DLD1 (cell line): ENCODE results near the gene ACOX3.
"Not testable (repeated sequence)": the region's sequence is repeated elsewhere in the genome, so short reads cannot be mapped to it uniquely, and the experiment has no call there.

ENCODE experiments used
- in situ Hi-C: cut with HindIII; loops from 2 replicates; pipeline ENCODE4 v1.10.0; 2017; ENCODE audit warnings: low sequenced_read_pairs

The ACOX3 gene

DNA sequence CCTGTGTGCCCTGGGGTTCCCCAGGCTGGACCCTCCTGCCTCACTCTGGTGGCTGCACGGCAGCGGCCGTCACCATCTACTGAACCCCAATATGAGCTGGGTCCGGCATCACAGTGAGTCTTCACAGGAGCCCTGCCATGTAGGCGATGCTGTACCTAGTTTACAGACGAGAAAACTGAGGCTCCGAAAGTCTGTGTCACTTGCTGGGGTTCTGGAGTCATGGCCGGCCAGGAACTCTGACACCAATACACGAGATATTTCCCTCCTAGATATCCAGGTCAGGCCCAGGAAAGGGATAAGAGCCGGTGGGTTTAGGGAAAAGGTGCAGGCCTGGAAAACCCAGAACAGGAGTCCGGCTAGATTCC is 96.6 kb downstream of the ACOX3 start:
- in situ Hi-C loops, result no loop called here

DNA sequence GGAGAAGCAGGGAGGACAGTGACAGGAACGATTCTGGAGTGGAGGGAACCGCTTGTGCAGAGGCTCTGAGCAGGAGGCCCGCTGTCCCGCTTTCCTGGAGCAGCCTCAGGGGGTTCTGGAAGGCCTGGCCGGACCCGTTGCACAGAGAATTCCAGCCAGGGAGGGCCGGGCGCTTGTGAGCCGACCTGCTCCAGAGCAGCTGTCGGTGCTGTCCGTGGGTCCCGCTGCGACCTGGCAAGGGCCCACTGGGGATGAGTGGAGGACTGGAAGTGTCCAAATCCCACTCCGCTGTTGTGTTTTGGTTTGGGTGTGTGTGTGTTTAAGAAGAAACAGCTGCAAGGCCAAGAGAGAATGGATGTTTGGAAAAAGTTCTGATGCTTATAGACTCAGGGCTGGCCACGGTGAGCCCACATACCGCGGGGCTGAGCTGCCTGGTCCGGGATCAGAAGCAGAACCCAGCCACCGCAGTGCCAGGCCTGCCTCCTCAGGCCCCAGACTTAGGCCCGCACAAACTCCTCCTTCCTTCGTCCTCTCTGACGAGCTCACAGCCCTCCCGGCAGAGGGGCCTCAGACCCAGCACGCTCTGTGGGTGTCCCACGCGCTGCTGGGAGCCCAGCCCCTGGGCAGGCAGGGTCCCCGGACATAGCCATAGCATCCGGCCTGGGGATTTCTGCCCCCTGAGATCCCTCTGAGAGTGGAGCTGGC is 97.1 kb downstream of the ACOX3 start:
- in situ Hi-C loops, result no loop called here

GRCh38 chr4:8342651-8343261 is 97.8 kb downstream of the ACOX3 start:
- in situ Hi-C loops, result no loop called here

DNA sequence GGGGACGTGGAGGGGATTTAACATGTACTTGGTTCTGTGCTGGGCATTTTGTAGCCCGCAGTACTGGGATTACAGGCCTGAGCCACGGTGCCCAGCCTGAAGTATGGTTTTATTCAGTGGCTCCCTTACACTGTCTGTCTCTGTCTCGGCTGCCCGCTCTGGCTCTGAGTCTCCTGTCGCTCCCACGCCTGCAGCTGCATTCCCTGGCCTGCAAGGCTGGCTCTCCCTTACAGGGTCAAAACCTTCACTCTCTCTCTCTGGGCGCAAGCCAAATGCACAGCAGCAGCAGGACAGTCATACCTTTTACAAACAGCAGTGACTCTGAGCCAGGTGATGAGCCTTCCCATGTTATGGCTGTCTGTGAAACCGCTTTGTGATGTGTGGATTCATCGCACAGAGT is 98.8 kb downstream of the ACOX3 start:
- in situ Hi-C loops, result no loop called here

DNA sequence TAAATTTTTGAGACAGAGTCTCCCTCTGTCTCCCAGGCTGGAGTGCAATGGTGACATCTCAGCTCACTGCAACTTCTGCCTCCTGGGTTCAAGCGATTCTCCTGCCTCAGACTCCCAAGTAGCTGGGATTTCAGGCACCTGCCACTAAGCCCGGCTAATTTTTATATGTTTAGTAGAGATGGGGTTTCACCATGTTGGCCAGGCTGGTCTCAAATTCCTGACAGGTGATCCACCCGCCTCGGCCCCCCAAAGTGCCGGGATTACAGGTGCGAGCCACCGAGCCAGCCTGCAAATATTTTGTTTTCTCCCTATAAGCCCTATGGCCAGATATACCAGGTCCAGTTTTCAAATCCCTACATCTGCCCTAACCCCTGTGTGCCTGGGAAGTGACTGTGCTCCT is 99.2 kb downstream of the ACOX3 start:
- in situ Hi-C loops, result not testable (repeated sequence)

GRCh38 chr4:8340781-8341241 is 99.7 kb downstream of the ACOX3 start:
- in situ Hi-C loops, result no loop called here

- in situ Hi-C loops, result no loop called here
These were observed 102.1 kb downstream of the ACOX3 start for GRCh38 chr4:8338351-8338961.

GRCh38 chr4:8336412-8337075 is 104.0 kb downstream of the ACOX3 start:
- in situ Hi-C loops, result no loop called here

DNA sequence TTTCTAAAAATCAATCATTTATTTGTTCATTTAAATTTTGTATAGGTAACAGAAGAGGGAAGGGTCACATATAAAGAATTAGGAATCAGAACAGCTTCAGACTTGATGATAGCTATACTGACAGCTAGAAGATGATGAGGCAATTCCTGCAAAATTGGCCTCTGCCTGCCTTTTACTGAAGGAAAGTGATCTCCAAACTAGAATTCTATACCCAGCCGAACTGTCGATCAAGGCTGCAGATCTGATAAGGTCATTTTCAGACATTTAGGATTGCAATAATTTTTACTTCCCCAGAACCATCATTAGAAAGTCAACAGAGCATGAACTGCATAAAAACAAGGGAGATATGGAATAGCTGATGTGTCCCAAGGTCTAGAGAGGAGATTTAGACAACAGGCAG is 104.7 kb downstream of the ACOX3 start:
- in situ Hi-C loops, result no loop called here

DNA sequence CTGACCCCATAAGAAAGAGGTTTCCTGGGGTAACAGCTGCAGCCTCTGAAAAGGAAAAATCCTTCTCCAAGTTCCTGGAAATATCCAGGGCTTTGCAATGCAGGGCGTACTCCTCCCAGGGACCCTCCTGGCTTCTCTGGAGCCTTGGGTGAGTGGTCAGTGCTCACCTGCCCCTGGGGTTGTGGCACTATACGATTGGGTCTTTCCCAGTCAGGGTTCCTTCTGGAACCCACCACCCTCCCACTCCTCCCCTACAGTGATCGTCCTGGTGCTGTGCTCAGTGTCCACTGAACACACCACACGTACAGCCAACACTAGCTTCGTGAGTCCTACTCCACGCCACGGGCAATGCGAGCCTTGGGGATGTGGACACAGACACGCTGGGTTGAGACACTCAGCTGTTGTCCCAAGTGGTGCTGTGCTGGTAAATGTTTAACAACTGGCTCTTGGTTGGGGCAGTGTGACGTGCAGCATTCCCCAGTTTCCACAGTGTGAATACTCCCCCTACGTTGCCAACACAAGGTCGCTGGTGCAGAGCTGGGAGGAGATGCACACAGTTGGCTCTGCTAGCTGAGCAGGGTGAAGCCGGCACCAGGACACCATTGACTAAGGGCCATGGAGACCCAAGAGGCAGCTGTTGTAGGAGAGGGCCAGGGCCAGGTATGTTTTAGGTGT is 105.6 kb downstream of the ACOX3 start:
- in situ Hi-C loops, result no loop called here

GRCh38 chr4:8333726-8334460 is 106.6 kb downstream of the ACOX3 start:
- in situ Hi-C loops, result no loop called here

DNA sequence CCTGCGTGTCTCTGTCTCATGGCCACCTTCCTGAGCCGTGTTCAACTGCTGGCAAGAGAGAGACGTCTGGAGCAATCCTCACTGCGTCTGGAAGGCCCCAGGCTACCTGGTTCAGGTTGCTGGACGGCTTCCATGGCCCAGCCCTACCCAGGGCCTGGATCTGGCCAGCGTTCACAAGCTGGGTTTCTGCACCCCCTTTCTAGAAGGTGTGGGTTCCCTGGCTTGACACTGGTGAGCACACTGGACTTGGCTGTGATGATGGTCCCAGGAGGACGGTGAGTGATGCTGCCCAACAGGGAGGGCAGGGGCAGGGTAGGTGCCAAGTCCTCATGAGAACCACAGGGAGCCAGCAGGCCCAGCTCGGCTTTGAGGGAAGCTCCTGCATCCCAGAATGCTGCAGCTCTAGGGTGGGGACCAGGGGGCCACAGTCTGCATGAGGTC is 107.6 kb downstream of the ACOX3 start:
- in situ Hi-C loops, result no loop called here

DNA sequence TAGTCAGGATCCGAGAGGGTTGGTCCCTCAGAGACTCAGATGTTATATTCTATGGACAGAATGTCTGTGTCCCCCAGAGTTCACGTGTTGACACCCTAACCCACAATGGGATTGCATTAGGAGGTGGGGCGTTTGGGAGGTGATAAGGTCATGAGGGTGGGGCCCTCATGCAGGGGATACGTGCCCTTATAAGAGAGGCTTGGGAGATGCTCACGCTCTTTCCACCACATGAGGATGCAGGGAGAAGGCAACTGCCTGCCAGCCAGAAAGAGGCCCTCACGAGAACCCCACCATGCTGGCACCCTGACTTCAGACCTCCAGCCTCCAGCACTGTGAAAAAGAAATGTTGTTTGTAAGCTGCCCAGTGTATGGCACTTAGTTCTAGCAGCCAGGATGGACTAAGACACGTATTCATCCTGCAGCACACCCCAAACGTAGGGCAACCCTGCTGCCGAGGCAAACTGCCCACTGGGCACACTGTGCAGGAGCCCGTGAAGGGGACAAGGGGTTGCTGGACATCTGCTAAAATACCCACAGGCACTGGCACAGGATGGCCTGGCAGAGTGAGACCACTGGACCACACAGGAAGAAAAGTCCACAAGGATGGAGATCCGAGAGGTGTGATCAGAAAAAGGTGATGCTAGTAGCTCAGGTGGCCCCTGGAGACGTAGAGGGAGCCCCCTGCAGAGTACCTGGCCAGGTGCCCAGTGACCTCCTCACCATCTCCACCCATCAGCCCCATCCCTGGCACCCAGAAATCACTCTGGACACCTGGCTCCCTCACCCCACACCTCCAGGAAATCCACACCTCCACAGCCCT is 108.3 kb downstream of the ACOX3 start:
- in situ Hi-C loops, result no loop called here

DNA sequence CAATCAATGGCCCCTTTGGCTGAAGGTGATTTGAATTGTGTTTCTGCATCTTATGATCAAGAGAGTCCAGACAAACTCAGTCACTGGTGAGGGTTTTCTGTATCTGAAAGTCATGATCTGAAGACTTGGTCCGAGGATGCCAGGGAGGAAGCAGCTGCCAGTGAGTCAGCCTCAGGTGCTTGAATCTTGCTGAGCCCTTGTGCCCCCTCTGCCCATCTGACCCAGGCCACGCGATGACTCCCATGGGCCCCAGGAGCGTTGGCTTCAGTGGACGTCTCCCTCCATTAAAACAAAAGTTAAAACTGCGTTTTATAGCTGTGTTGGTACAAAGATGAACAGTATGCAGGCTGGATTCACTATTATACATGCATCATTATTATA is 109.0 kb downstream of the ACOX3 start:
- in situ Hi-C loops, result no loop called here

DNA sequence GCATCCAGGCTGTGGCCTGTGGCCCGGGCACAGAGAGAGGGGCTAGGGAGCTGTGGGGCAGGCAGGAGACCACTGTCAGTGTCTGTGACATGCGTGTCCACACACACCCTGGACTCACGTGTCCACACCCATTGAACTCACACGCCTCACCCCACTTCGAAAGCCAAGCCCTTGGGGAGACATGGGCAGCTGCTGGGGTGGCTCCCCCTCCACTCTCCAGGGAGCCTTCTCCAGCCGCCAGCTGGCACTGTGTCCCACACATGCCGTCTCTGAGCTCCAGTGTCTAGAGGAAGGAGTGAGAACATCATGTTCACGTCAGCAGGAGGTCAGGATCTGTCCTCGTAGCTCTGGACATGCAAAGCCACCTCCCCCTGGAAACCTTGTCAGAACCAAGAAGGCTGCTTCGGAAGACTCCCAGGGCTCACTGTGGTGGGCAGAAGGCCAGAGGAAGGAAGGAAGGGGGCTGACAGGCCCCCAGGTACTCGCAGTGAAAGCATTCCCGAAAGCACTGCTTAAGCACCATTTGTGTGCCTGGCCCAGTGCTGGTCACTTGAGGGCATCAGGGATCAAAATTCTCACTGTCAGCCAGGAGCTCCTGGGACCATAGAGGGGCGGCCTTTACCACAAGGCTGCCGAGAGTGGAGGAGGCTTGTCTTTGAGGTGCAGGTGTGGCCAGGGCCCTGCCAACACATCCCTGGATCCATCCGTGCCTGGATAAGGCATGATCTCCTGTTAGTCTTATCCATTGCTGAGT is 109.5 kb downstream of the ACOX3 start:
- in situ Hi-C loops, result no loop called here

GRCh38 chr4:8329859-8330761 is 110.4 kb downstream of the ACOX3 start:
- in situ Hi-C loops, result no loop called here

DNA sequence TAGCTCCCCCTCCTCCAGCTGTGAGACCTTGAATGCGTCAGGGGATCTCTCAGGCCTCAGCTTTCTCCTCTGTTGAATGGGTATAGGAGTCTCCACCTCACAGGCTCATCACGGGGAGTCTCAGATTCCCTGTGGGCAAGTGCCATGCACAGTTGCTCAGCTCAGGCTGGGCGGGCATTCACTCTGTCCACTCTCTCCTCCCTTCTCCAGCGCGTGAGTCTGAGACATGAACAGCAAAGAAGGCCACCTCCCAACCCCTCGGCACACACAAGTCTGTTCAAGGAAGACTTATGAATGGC is 111.0 kb downstream of the ACOX3 start:
- in situ Hi-C loops, result no loop called here

DNA sequence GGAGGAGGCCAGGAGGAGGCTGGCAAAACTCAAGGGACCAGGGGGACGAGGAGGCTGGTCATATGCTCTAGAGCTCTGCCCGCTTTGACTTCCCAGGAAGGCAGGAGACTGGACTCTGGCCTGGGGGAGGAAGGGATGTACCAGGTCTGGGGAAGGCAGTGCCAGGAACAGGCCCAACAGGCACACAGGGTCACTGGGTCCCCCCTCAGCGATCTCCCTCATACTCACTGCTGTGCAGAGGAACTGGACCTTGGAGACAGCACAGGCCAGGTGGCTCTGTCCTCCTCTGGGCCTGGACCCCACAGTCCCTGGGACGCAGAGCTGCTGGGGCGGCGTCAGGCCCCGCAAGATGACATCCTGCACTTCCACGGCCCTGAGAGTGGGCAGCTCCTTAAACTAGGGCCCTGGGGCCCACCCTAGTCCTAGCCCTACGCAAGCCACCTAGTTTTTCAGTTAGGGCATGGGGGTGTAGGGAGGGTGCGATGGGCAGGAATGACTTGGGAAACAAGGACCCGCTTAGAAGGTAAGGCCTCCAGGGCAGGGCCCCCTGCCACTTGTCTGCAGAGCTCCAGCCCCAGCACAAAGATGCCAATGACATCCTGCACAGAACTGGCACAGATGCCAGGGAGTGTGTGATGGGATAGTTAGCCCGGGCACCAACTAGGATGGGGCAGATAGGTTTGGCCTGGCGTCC is 111.5 kb downstream of the ACOX3 start:
- in situ Hi-C loops, result no loop called here
